CD4-positive, CD25-positive, alpha-beta regulatory T cell (primary cell): ENCODE measurements around the gene HEYL. TPM values are rescaled to one million over a fixed set of nuclear protein-coding genes. Genes with fewer than 3 reads are reported as not detected.

ENCODE experiments used
- ATAC-seq, 2 donors: fragments of 150-1000 bp; cut with Tn5 transposase; one replicate each; pipeline ENCODE4 v1.10.0; 2021; ENCODE audit warnings: low read depth in 2 of 2, moderate number of reproducible peaks in 2 of 2, moderate library complexity in 1 of 2
- DNase-seq, 3 donors: peaks; one replicate each; pipeline versions ENCODE4 v3.0.0 to v3.0.0-alpha.2; 2012 to 2022; ENCODE audit warnings: mixed read lengths in 1 of 3
- H3K27ac ChIP-seq: one replicate; pipeline ENCODE4 v1.7.0; 2013; ENCODE audit warnings: mild to moderate bottlenecking, low read length; ENCODE audit not compliant: insufficient read depth, poor library complexity, severe bottlenecking
- H3K27me3 ChIP-seq: one replicate; pipeline ENCODE4 v1.7.0; 2013; ENCODE audit warnings: low read length; ENCODE audit not compliant: control insufficient read depth, insufficient read depth
- H3K36me3 ChIP-seq: one replicate; pipeline ENCODE4 v1.7.0; 2013; ENCODE audit warnings: mild to moderate bottlenecking, low read length, moderate library complexity; ENCODE audit not compliant: control insufficient read depth, insufficient read depth
- H3K4me1 ChIP-seq: 2 replicates; pipeline ENCODE4 v1.7.0; 2013; ENCODE audit warnings: mild to moderate bottlenecking, low read length; ENCODE audit not compliant: insufficient read depth, control insufficient read depth, poor library complexity, severe bottlenecking
- H3K4me3 ChIP-seq: one replicate; pipeline ENCODE4 v1.7.0; 2013; ENCODE audit warnings: low read depth, mild to moderate bottlenecking, low read length, moderate library complexity
- H3K9me3 ChIP-seq, 2 experiments: 1 replicate in 1 of 2; 2 replicates in 1 of 2; pipeline ENCODE4 v1.7.0; 2013; ENCODE audit warnings: low read length in 2 of 2, mild to moderate bottlenecking in 1 of 2, moderate library complexity in 1 of 2; ENCODE audit not compliant: control insufficient read depth in 2 of 2
- H3K27ac Mint-ChIP-seq, 3 donors: one replicate each; pipeline ENCODE4 v1.8.0; 2020 to 2022; ENCODE audit warnings: mild to moderate bottlenecking in 3 of 3, mixed read lengths in 3 of 3, moderate library complexity in 2 of 3
- H3K27me3 Mint-ChIP-seq: one replicate; pipeline ENCODE4 v1.8.0; 2022; ENCODE audit warnings: mild to moderate bottlenecking, mixed read lengths
- H3K36me3 Mint-ChIP-seq: one replicate; pipeline ENCODE4 v1.8.0; 2020; ENCODE audit warnings: mixed read lengths
- H3K4me1 Mint-ChIP-seq, 4 donors: one replicate each; pipeline ENCODE4 v1.8.0; 2020 to 2022; ENCODE audit warnings: mixed read lengths in 4 of 4, mild to moderate bottlenecking in 1 of 4
- H3K4me3 Mint-ChIP-seq, 4 donors: one replicate each; pipeline ENCODE4 v1.8.0; 2020 to 2022; ENCODE audit warnings: mild to moderate bottlenecking in 4 of 4, mixed read lengths in 4 of 4, moderate library complexity in 3 of 4
- H3K9me3 Mint-ChIP-seq, 7 donors: one replicate each; pipeline ENCODE4 v1.8.0; 2020 to 2022; ENCODE audit warnings: mixed read lengths in 7 of 7, mild to moderate bottlenecking in 3 of 7, moderate library complexity in 2 of 7
- polyA plus RNA-seq, 4 donors: library from polyadenylated mRNA; unstranded; fragments of 300-500 nt; fragmentation: Illumina TruSeq; gene quantifications; one replicate each; pipeline ENCODE4 v1.2.3, GENCODE V29; 2021
- total RNA-seq: library from RNA; stranded (reverse); gene quantifications from one replicate; pipeline ENCODE4 v1.2.3, GENCODE V29; 2022

Gene HEYL
- total and polyA plus RNA-seq, 5 donors from 2014 or later, result 0.25 TPM; not detected in 4

GRCh38 chr1:39626646-39627045 is 12.8 kb downstream of the HEYL start:
- H3K4me3 ChIP-seq, result no peak overlapping the region
- ATAC-seq, result no peak
- no peaks in the 10 kb centered on the region for H3K36me3 Mint-ChIP-seq
- no peaks in the 10 kb centered on the region for H3K9me3 ChIP-seq
- H3K4me1 ChIP-seq, result no peaks in the 10 kb centered on the region
- H3K27ac ChIP-seq, result no peak overlapping the region
- H3K27me3 Mint-ChIP-seq, result peaks cover 5% of the 10 kb centered on the region
- H3K36me3 ChIP-seq, result no peaks in the 10 kb centered on the region
- no peak for DNase-seq
- H3K4me1 Mint-ChIP-seq, result peaks cover 0 to 7% (median 0%) of the 10 kb centered on the region in 4 donors
- H3K4me3 Mint-ChIP-seq, result no peak overlapping the region
- H3K9me3 Mint-ChIP-seq, result no peaks in the 10 kb centered on the region
- H3K27ac Mint-ChIP-seq, result no peak overlapping the region
- no peaks in the 10 kb centered on the region for H3K27me3 ChIP-seq

DNA sequence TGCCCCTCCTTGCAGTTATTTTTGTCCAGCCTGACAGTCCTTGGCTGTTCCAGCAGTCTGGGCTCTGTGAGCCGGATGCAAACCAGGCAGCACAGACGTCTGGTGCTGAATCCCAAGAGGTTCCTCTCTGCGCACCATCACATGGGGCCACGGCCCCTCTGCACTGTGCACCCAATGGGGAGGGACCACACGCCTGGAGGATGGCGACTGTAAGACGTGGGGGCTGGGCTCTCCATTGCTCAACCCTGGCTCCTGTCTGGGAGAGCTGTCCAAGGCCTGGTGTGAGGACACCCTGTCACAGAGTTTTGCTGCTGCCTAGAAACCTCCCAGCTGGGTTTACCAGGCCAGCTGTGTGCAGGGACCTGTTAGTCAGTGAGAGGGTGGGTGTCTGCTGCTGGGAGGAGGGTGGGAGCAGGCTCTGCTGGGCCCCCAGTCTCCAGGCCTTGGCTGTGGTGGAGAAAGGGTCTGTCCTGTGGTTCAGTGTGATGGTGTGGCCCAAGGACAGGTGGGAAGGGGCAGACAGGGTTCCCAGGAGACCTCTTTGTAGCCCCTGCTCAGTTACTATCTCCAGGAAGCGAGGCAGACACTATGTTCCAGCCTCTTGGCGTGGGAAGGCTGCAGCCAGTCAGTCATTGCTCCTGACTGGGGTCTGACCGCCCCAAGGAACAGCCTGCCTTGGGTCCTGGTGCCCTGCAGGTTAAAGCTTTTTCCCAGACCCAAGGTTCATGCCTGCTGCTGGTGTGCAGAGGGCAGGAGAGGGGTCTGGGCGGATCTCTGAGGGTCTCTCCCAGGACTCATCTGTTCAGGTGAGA is 13.8 kb downstream of the HEYL start:
- Mint-ChIP-seq H3K27me3 (peaks cover 7% of the 10 kb centered on the region), H3K36me3 (no peaks in the 10 kb centered on the region), H3K9me3 (no peaks in the 10 kb centered on the region), H3K4me1 (no peaks in the 10 kb centered on the region), H3K4me3 (no peak overlapping the region), H3K27ac (no peak overlapping the region)
- Histone ChIP-seq H3K36me3 (no peaks in the 10 kb centered on the region), H3K27me3 (no peaks in the 10 kb centered on the region), H3K27ac (no peak overlapping the region), H3K4me1 (no peaks in the 10 kb centered on the region), H3K9me3 (no peaks in the 10 kb centered on the region), H3K4me3 (no peak overlapping the region)
- no peak for ATAC-seq
- no peak for DNase-seq

DNA sequence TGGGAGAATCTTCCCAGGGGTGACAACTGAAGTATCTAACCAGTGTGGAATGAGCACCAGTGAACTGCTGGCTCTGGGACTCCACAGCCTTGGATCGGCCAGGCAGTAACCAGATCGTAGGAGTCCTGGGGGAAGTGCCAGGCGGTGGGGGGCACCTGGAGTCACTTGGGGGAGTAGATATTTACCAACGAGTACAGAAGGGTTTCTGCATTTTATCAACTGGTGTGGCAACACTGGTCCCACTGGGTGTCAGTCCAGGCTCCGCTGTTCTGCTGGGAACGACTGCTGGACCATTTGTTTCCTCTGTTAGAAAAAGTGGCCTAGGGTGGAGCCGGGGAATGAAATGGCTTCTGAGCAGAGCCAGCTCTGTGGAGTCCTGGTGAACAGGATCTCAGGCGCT is 14.4 kb downstream of the HEYL start:
- no peak overlapping the region for H3K4me3 ChIP-seq
- no peaks in the 10 kb centered on the region for H3K9me3 ChIP-seq
- Mint-ChIP-seq H3K27me3 (peaks cover 4% of the 10 kb centered on the region), H3K4me1 (no peaks in the 10 kb centered on the region), H3K4me3 (no peak overlapping the region), H3K27ac (no peak overlapping the region), H3K36me3 (no peaks in the 10 kb centered on the region), H3K9me3 (no peaks in the 10 kb centered on the region)
- no peak overlapping the region for H3K27ac ChIP-seq
- DNase-seq (no peak), ATAC-seq (no peak)
- no peaks in the 10 kb centered on the region for H3K27me3 ChIP-seq
- no peaks in the 10 kb centered on the region for H3K36me3 ChIP-seq
- H3K4me1 ChIP-seq, result no peaks in the 10 kb centered on the region

GRCh38 chr1:39623053-39623452 is 16.4 kb downstream of the HEYL start:
- Histone ChIP-seq H3K36me3 (no peaks in the 10 kb centered on the region), H3K27ac (no peak overlapping the region), H3K4me3 (no peak overlapping the region), H3K4me1 (no peaks in the 10 kb centered on the region), H3K27me3 (peaks cover 1% of the 10 kb centered on the region), H3K9me3 (no peaks in the 10 kb centered on the region)
- no peak for DNase-seq
- H3K27me3 Mint-ChIP-seq, result peaks cover 4% of the 10 kb centered on the region
- H3K4me3 Mint-ChIP-seq, result no peak overlapping the region
- no peak overlapping the region for H3K27ac Mint-ChIP-seq
- H3K4me1 Mint-ChIP-seq, result no peaks in the 10 kb centered on the region
- H3K9me3 Mint-ChIP-seq, result no peaks in the 10 kb centered on the region
- no peak for ATAC-seq
- no peaks in the 10 kb centered on the region for H3K36me3 Mint-ChIP-seq

DNA sequence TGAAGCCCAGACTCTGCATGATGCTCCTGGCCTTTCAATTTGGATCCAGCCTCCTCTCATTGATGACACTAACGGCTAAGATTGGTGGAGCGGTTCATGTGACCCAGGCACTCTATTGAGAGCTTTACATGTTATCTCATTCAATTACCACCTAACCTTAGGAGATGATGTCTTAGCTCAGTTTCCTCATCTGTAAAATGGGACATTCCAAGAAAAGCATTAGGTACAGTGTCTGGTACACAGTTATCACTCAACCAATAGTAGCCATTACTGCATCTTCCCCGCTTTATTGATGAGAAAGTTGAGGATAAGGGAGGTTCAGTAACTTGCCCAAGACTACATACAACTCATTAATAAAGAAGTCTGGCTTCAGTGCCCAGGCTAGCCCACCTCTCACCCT is 17.0 kb downstream of the HEYL start:
- Mint-ChIP-seq H3K4me3 (no peak overlapping the region), H3K27ac (no peak overlapping the region), H3K4me1 (peaks cover 0 to 3% (median 0%) of the 10 kb centered on the region in 4 donors), H3K27me3 (peaks cover 4% of the 10 kb centered on the region), H3K36me3 (no peaks in the 10 kb centered on the region), H3K9me3 (no peaks in the 10 kb centered on the region)
- Histone ChIP-seq H3K4me1 (no peaks in the 10 kb centered on the region), H3K36me3 (no peaks in the 10 kb centered on the region), H3K27me3 (peaks cover 3% of the 10 kb centered on the region), H3K4me3 (no peak overlapping the region), H3K27ac (no peak overlapping the region), H3K9me3 (no peaks in the 10 kb centered on the region)
- DNase-seq, result no peak
- ATAC-seq, result no peak

- H3K36me3 Mint-ChIP-seq, result no peaks in the 10 kb centered on the region
- no peaks in the 10 kb centered on the region for H3K4me1 ChIP-seq
- ATAC-seq, result no peak
- H3K4me3 Mint-ChIP-seq, result no peak overlapping the region
- H3K27me3 Mint-ChIP-seq, result peaks cover 4% of the 10 kb centered on the region
- no peak overlapping the region for H3K4me3 ChIP-seq
- no peak for DNase-seq
- H3K27ac Mint-ChIP-seq, result no peak overlapping the region
- no peak overlapping the region for H3K27ac ChIP-seq
- peaks cover 0 to 1% (median 0%) of the 10 kb centered on the region in 7 donors for H3K9me3 Mint-ChIP-seq
- peaks cover 3% of the 10 kb centered on the region for H3K27me3 ChIP-seq
- peaks cover 0 to 4% (median 0%) of the 10 kb centered on the region in 4 donors for H3K4me1 Mint-ChIP-seq
- H3K9me3 ChIP-seq, result no peaks in the 10 kb centered on the region
- H3K36me3 ChIP-seq, result no peaks in the 10 kb centered on the region
These were observed 18.7 kb downstream of the HEYL start for GRCh38 chr1:39620659-39621165.

DNA sequence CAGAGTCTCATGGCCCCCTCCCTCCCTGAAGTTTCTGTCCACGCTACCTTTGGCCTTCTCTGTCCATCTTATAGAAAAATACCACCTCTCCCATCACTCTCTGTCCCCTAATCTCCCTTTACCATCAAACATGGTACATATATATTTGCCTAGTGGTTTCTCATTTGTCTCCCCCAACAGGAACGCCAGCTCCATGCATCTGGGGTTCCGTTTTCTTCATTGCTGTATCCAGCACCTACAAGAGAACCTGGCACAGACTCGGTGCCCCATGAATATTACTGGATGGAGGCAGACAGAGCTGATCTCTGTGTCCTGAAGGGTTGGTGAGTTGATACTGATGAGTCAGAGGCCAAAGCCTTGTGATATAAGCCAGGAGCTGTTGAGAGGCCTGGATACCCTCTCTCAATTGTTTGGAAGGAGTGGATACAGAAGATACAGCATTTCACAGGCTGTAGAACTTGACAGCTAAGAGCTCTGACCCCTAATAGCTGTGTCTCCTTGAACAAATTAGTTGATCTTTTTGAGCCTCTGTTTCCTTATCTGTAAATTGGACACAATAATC is 21.9 kb downstream of the HEYL start:
- H3K27me3 Mint-ChIP-seq, result peaks cover 4% of the 10 kb centered on the region
- no peak for ATAC-seq
- no peaks in the 10 kb centered on the region for H3K9me3 ChIP-seq
- no peak overlapping the region for H3K4me3 ChIP-seq
- no peak for DNase-seq
- peaks cover 0 to 4% (median 0%) of the 10 kb centered on the region in 4 donors for H3K4me1 Mint-ChIP-seq
- peaks cover 3% of the 10 kb centered on the region for H3K27me3 ChIP-seq
- peaks cover 0 to 1% (median 0%) of the 10 kb centered on the region in 7 donors for H3K9me3 Mint-ChIP-seq
- no peak overlapping the region for H3K27ac Mint-ChIP-seq
- H3K4me3 Mint-ChIP-seq, result no peak overlapping the region
- no peaks in the 10 kb centered on the region for H3K4me1 ChIP-seq
- H3K27ac ChIP-seq, result no peak overlapping the region
- H3K36me3 ChIP-seq, result no peaks in the 10 kb centered on the region
- H3K36me3 Mint-ChIP-seq, result no peaks in the 10 kb centered on the region
